Measurements from ENCODE around the gene AKAP4. TPM values are rescaled to one million over a fixed set of nuclear protein-coding genes. Genes with fewer than 3 reads are reported as not detected.
A peak's percentile ranks its signal among the peaks of the same experiment; 100 is the strongest.

Gene AKAP4
- total and polyA plus RNA-seq, 2 of the 13 experiments (the other 11 are each of a cell fraction or from before 2014, with no cell fraction given): not detected

DNA sequence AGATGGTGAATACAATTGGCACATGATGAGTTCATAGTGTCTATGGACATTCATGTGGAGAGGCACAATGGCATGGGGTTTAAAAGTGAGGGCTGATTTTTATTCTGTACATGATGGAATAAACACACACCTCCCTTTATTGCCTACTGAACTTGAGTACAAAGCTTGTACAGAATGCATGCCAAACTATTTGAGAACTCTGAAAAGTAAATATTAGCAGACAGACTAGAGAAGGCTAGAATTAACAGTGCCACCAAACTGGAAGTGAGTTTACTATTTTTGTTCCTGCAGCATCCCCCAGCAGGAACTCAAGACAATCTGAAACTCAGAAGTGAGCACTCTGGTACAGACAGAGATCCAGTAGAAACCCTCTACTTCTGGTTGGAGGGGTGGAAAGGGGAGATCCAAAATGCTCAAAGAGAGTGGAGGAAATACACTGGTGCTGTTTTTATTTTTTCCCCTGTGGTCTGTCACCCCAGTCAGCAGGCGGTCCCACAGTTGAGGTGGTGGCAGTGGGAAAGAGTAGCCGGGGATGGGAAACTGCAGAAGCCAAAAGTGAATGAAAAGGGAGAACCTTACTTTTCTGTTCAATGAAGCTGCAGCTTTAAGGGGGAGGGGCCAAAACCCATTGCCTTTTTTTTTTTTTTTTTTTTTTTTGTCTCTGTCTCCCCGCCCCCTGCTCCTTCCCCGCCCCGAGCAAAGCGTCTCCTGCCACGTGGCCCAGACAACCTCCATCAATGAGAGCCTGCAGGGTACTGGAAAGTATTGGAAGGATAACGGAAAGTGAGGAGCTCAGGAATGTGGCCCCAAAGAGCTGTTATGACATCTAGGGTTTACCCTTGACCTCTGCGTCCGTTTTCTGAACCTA lies 20.5 kb downstream of the AKAP4 start (continued):
- TF ChIP-seq, protein P1, sequence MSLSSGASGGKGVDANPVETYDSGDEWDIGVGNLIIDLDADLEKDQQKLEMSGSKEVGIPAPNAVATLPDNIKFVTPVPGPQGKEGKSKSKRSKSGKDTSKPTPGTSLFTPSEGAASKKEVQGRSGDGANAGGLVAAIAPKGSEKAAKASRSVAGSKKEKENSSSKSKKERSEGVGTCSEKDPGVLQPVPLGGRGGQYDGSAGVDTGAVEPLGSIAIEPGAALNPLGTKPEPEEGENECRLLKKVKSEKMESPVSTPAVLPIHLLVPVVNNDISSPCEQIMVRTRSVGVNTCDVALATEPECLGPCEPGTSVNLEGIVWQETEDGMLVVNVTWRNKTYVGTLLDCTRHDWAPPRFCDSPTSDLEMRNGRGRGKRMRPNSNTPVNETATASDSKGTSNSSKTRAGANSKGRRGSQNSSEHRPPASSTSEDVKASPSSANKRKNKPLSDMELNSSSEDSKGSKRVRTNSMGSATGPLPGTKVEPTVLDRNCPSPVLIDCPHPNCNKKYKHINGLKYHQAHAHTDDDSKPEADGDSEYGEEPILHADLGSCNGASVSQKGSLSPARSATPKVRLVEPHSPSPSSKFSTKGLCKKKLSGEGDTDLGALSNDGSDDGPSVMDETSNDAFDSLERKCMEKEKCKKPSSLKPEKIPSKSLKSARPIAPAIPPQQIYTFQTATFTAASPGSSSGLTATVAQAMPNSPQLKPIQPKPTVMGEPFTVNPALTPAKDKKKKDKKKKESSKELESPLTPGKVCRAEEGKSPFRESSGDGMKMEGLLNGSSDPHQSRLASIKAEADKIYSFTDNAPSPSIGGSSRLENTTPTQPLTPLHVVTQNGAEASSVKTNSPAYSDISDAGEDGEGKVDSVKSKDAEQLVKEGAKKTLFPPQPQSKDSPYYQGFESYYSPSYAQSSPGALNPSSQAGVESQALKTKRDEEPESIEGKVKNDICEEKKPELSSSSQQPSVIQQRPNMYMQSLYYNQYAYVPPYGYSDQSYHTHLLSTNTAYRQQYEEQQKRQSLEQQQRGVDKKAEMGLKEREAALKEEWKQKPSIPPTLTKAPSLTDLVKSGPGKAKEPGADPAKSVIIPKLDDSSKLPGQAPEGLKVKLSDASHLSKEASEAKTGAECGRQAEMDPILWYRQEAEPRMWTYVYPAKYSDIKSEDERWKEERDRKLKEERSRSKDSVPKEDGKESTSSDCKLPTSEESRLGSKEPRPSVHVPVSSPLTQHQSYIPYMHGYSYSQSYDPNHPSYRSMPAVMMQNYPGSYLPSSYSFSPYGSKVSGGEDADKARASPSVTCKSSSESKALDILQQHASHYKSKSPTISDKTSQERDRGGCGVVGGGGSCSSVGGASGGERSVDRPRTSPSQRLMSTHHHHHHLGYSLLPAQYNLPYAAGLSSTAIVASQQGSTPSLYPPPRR (CRISPR knock-in tag; IDR thresholded peaks at IDR 0.05; ENCODE audit: borderline replicate concordance): no peak
- TF ChIP-seq TARDBP (CRISPR knock-in tag; IDR thresholded peaks at IDR 0.05): no peak
- TF ChIP-seq MTF2 (CRISPR knock-in tag; IDR thresholded peaks at IDR 0.05; ENCODE audit: borderline replicate concordance): no peak
- no peak for TF ChIP-seq GPN1 (CRISPR knock-in tag; IDR thresholded peaks at IDR 0.05; ENCODE audit: borderline replicate concordance)
- TF ChIP-seq ZNF251 (CRISPR knock-in tag; IDR thresholded peaks at IDR 0.05): no peak
- TF ChIP-seq, protein P2, sequence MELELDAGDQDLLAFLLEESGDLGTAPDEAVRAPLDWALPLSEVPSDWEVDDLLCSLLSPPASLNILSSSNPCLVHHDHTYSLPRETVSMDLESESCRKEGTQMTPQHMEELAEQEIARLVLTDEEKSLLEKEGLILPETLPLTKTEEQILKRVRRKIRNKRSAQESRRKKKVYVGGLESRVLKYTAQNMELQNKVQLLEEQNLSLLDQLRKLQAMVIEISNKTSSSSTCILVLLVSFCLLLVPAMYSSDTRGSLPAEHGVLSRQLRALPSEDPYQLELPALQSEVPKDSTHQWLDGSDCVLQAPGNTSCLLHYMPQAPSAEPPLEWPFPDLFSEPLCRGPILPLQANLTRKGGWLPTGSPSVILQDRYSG (CRISPR knock-in tag; IDR thresholded peaks at IDR 0.05): no peak
- TF ChIP-seq FOXK2 (IDR thresholded peaks at IDR 0.05): no peak
- TF ChIP-seq JARID2 (CRISPR knock-in tag; IDR thresholded peaks at IDR 0.05; ENCODE audit: insufficient replicate concordance): no peak
- no peak for TF ChIP-seq SNAPC2 (CRISPR knock-in tag; IDR thresholded peaks at IDR 0.05)
- TF ChIP-seq, protein P3, sequence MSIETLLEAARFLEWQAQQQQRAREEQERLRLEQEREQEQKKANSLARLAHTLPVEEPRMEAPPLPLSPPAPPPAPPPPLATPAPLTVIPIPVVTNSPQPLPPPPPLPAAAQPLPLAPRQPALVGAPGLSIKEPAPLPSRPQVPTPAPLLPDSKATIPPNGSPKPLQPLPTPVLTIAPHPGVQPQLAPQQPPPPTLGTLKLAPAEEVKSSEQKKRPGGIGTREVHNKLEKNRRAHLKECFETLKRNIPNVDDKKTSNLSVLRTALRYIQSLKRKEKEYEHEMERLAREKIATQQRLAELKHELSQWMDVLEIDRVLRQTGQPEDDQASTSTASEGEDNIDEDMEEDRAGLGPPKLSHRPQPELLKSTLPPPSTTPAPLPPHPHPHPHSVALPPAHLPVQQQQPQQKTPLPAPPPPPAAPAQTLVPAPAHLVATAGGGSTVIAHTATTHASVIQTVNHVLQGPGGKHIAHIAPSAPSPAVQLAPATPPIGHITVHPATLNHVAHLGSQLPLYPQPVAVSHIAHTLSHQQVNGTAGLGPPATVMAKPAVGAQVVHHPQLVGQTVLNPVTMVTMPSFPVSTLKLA (IDR thresholded peaks at IDR 0.05): no peak
- TF ChIP-seq, protein P4, sequence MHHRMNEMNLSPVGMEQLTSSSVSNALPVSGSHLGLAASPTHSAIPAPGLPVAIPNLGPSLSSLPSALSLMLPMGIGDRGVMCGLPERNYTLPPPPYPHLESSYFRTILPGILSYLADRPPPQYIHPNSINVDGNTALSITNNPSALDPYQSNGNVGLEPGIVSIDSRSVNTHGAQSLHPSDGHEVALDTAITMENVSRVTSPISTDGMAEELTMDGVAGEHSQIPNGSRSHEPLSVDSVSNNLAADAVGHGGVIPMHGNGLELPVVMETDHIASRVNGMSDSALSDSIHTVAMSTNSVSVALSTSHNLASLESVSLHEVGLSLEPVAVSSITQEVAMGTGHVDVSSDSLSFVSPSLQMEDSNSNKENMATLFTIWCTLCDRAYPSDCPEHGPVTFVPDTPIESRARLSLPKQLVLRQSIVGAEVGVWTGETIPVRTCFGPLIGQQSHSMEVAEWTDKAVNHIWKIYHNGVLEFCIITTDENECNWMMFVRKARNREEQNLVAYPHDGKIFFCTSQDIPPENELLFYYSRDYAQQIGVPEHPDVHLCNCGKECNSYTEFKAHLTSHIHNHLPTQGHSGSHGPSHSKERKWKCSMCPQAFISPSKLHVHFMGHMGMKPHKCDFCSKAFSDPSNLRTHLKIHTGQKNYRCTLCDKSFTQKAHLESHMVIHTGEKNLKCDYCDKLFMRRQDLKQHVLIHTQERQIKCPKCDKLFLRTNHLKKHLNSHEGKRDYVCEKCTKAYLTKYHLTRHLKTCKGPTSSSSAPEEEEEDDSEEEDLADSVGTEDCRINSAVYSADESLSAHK (CRISPR knock-in tag; IDR thresholded peaks at IDR 0.05; ENCODE audit: borderline replicate concordance): no peak
- TF ChIP-seq, protein P5, sequence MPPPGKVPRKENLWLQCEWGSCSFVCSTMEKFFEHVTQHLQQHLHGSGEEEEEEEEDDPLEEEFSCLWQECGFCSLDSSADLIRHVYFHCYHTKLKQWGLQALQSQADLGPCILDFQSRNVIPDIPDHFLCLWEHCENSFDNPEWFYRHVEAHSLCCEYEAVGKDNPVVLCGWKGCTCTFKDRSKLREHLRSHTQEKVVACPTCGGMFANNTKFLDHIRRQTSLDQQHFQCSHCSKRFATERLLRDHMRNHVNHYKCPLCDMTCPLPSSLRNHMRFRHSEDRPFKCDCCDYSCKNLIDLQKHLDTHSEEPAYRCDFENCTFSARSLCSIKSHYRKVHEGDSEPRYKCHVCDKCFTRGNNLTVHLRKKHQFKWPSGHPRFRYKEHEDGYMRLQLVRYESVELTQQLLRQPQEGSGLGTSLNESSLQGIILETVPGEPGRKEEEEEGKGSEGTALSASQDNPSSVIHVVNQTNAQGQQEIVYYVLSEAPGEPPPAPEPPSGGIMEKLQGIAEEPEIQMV (CRISPR knock-in tag; IDR thresholded peaks at IDR 0.05; ENCODE audit: low read depth): no peak
- no peak for TF ChIP-seq ZFP36 (IDR thresholded peaks at IDR 0.05; ENCODE audit: borderline replicate concordance, low read depth, low read length, partially characterized antibody)
- TF ChIP-seq, protein P6, sequence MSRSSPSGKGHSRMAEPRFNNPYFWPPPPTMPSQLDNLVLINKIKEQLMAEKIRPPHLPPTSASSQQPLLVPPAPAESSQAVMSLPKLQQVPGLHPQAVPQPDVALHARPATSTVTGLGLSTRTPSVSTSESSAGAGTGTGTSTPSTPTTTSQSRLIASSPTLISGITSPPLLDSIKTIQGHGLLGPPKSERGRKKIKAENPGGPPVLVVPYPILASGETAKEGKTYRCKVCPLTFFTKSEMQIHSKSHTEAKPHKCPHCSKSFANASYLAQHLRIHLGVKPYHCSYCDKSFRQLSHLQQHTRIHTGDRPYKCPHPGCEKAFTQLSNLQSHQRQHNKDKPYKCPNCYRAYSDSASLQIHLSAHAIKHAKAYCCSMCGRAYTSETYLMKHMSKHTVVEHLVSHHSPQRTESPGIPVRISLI (CRISPR knock-in tag; IDR thresholded peaks at IDR 0.05; ENCODE audit: borderline replicate concordance): peak; percentile 66; the same call in 1 of the 2 replicates
- no peak for TF ChIP-seq KDM2A (CRISPR knock-in tag; IDR thresholded peaks at IDR 0.05; ENCODE audit: borderline replicate concordance, low read depth)
